Esophagus squamous epithelium (tissue), 4 donors: ENCODE data around the gene MEIS2.

ENCODE experiments used
- POLR2A ChIP-seq, 4 donors: fragments of 450-650 bp; IDR thresholded peaks; one replicate each; pipeline ENCODE4 v1.6.1; 2017; ENCODE audit warnings: antibody characterized with exemption in 4 of 4, mild to moderate bottlenecking in 4 of 4, moderate library complexity in 3 of 4
- TF ChIP-seq, protein P1 (sequence below), 6 experiments: fragments of 450-650 bp in 4 of 6; fragments of 200-600 bp in 2 of 6; sonication (generic) in 2 of 6; IDR thresholded peaks; one replicate each; pipeline ENCODE4 v1.5.1; 2016 to 2019; ENCODE audit warnings: antibody characterized with exemption in 6 of 6, mild to moderate bottlenecking in 4 of 6, moderate library complexity in 4 of 6

DNA sequence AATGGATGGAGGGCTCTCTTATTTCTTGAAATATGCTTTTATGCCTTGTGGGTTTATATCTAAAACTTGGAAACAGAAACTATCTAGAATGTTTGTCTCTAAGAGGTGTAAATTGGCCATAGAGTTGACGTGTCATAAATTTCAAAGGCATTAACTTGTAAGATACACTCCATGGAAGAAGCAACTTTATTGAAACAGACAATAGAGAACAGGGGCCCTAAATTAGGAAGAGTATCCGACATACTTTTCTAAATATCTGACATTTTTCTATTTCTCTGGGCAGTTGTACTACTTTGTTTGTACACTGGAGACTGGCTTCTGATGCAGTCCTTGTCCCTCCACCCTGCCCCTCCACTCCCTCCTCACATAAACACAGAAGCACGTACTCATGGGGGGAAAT, 50.0 kb downstream of the MEIS2 start:
- no peak for TF ChIP-seq POLR2A (IDR thresholded peaks at IDR 0.05)
- TF ChIP-seq, protein P1, sequence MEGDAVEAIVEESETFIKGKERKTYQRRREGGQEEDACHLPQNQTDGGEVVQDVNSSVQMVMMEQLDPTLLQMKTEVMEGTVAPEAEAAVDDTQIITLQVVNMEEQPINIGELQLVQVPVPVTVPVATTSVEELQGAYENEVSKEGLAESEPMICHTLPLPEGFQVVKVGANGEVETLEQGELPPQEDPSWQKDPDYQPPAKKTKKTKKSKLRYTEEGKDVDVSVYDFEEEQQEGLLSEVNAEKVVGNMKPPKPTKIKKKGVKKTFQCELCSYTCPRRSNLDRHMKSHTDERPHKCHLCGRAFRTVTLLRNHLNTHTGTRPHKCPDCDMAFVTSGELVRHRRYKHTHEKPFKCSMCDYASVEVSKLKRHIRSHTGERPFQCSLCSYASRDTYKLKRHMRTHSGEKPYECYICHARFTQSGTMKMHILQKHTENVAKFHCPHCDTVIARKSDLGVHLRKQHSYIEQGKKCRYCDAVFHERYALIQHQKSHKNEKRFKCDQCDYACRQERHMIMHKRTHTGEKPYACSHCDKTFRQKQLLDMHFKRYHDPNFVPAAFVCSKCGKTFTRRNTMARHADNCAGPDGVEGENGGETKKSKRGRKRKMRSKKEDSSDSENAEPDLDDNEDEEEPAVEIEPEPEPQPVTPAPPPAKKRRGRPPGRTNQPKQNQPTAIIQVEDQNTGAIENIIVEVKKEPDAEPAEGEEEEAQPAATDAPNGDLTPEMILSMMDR (IDR thresholded peaks at IDR 0.05) = no peak
